Measurements from ENCODE around the gene SHOC2. TPM values are rescaled to one million over a fixed set of nuclear protein-coding genes. Genes with fewer than 3 reads are reported as not detected.
A peak's percentile ranks its signal among the peaks of the same experiment; 100 is the strongest.

Gene SHOC2
- 10 to 100 TPM; 43.0 to 49.4 TPM for total RNA-seq
- long read RNA-seq, transcript SHOC2-202 (9 exons, 3,943 nt): major isoform, 13 of 24 reads
- long read RNA-seq, partial matches to known transcripts: 1 of 24 reads
- long read RNA-seq, other reads (novel, unspliced or antisense): 10 of 24 reads

DNA sequence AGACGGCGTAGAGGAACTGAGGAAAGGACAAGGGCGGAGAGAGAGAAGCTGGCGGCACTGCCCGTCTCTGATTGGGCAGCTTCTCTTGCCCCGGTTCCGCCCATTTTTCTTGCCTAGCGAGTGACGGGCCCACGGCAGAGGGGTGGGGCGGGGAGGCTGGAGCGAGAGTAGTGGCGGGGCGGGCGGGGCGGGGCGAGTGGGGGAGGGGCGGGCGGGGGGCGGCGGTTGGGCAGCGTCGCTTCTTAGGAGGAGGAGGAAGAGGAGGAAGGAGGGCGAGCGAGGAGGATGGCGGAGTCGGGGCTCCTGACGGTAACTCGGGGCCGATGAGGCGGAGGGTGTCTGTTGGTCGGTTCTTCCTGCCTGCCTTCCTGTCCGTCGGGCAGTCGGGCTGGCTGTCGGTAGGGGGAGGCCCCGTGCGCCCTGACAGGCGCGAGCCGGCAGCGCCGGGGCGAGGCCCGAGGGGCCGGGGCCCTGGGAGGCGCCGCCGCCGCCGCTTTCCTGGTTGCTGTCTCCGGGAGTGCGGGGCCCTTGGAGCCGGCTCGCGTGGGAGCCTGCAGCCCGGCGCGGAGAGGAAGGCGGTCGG lies at the start of gene SHOC2:
SHOC2 (plus strand) TSS at position 256 of the 583 bp plus-strand sequence. CDS start 44,755 bp downstream, outside the sequence.
- ATAC-seq (peak; percentile 30 to 49), DNase-seq (peak; percentile 99)
- intact Hi-C loops (cut with DNase I): no loop called here

DNA sequence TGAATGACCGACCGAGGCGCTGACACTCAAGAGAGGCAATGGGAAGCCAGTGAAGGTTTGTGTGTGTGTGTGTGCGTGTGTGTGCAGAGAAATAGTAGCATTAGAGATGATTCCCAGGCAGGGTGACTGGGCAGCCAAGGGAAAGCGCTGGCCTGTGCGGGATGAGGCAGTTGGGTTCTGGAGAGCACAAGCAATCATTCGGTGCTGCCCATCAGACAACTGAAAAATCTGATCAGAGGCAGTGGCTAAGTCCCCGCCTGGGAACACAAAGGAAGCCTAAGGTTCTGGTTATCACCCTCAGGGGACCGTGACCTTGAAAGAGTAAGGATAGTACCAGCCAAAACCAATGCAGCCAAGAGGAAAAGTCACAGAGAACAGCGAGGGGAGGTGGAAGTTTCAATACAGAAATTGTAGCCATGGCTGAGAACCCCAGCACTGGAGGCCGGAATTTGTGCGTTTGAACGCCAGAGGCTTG lies 48.5 kb upstream of the SHOC2 start:
- intact Hi-C loops (cut with DNase I): loop anchor here (5.0 to 10.0 kb wide), 2 partner anchors 49 to 56 kb away; no protein-coding TSS in a partner anchor
- ATAC-seq (no peak), DNase-seq (peak; percentile 31)

DNA sequence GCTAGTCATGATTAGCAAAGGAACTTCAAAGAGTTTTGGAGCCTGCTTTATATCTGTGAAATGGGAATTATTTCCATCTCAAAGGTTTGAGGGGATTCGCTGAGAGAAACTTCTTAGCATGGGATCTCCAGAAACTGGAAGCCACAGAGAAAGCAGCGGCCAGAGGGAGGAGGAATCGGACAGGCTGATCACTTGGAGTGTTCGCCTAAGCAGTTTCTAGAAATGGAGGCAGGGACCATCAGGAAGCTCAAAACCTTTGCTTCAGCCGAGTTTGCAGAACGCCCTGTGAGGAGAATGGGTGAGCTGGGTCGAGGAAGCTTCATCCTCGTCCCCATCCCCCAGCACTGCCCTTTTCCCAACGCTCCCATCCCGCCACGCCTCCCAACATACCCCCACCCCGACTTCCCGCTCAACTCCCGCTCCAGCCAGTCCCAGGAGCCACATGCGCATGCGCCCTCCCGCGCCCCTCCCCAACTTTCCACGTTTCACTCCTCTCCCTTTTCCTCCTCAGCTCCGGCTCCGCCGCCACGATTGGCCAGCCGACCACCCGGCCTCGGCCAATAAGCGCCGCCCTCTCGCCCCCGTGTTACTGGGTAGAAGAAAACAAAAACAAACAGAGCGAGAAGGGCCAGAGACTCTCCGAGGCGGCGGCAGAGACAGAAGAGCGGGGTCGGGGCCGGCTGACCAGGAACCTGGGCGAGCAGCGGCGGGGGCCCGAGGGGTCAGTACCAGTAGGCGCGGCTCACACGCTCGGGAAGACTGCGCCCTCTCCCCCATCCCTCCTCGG lies 47.9 kb upstream of the SHOC2 start, which contains the start of gene PDCD4:
PDCD4 (plus strand) TSS at position 631 of the 787 bp plus-strand sequence. CDS start 4,100 bp downstream, outside the sequence.
- DNase-seq: peak; percentile 100
- intact Hi-C loops (cut with DNase I): loop anchor here (5.0 to 10.0 kb wide), 2 partner anchors 49 to 57 kb away; no protein-coding TSS in a partner anchor
- peak; percentile 95 to 97 for ATAC-seq

DNA sequence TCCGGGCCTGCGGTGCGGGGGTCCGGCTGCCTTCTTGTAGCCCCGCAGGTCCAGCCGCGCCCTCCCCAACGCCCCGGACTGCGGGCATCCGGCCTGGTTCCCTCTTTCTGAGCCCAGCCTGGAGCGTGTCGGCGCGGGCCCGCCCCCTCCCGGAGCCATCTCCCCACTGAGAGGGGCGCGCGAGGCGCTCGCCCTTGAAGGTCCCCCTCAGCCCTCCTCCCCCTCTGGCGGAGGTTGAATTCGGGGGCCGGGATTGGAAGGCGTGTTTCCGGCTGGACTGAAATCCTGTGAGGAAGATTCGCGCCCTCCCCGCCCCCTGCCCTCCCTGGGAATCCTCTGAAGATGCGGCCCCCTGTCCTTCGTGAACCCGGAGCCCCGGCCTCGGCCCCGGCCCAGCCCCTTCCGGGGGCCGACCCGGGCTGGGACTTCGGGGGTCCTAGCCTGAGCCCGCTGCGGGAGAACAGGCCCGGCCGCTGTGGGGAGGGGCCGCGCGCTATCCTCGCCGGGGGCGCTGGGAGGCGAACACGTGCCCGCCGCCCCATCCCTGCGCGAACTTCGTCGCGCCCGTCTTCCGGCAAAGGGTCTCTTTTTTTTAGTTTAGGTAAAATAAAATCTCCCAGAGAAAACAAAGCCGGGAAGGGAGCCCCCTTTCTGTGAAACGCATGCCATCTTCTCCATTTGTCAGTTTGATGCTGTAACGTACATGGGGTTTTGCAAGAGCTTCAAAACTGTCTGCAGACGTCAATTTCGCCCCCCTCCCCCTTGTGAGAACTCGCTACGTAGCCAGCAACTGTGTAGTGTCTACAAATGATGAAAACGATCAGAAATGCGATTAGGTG lies 47.0 kb upstream of the SHOC2 start:
- DNase-seq: peak; percentile 76
- intact Hi-C loops (cut with DNase I): loop anchor here (5.0 to 10.0 kb wide), 2 partner anchors 50 to 58 kb away; no protein-coding TSS in a partner anchor

DNA sequence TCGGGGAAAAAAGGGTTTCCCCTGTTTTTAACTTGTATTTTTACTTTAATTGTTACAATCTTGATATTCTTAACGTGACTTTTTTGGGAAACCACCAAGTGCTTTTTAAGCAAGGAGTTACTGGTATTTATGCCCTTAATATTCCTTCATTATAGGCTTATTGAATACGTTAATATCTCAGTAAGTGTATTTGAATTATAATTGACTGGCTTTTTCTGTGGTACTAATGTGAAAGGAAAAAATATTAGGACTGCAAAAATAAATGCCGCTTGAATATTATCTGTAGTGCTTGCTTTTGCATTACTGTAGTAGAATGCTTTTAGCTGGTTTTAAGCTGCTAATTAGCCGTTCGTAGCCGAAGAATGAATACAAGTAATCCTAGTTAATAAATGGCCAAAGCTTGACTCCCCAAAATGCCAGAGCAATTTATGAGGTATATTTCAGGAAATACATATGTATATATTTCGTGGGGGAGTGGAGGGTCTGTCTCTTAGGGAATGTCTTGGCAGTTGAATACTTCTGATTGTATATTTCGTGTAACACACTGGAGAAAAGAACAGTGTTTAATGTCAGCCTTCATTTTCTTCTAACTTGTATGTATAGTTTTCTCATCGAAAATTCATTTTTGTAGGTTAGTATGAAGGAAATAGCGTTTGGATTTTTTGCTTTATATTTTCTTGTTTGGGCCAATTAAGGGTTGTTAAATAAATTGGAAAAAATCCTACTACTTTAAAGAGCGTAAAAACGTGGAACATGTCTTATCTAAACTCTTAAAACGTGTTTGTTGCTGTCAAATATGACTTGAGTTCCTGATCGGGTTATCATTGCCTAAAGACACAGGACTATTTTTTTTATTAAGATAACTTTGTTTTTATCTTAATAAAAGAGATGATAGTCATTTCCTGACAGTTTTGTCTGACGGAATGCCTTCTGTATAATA lies 46.1 kb upstream of the SHOC2 start:
- ATAC-seq: no peak
- DNase-seq: no peak
- intact Hi-C loops (cut with DNase I): loop anchor here (5.0 to 10.0 kb wide), 2 partner anchors 51 to 58 kb away; no protein-coding TSS in a partner anchor

More for the DNA sequence above, 47.0 kb upstream of the SHOC2 start:
- peak; percentile 80 to 83 for ATAC-seq

DNA sequence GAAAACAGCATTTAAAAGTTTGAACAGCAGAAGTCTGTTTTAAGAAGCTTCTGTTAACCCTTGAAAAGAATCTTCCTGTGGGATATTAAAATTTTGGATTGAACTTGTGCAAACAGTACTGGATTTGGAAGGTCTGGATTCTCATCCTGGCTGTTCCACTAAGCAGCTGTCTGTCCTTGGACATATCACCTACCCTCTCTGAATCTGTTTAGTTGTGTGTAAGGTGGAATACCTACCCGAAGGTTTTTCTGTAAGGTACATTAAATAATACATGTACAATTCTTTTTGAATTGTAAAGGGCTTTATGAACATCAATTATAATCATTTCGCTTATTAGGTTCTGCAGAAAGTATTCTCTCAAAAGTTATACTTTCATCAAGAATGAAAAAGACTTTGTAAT lies 45.5 kb upstream of the SHOC2 start:
- DNase-seq: no peak
- ATAC-seq: no peak
- intact Hi-C loops (cut with DNase I): loop anchor here (5.0 to 10.0 kb wide), 2 partner anchors 52 to 59 kb away; no protein-coding TSS in a partner anchor

DNA sequence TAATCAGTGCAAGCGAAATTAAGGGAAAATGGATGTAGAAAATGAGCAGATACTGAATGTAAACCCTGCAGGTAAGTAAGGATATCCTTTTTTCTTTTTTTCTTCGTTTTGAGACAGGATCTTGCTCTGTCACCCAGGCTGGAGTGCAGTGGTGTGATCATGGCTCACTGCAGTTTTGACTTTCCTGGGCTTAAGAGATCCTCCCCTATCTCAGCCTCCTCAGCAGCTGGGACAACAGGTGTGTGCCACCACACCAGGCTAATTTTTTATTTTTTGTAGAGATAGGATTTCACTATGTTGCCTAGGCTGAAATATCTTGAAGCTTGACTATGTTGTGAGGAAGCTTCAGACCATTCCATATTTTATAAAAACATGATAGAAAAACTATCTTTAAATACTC lies 43.4 kb upstream of the SHOC2 start:
- intact Hi-C loops (cut with DNase I): loop anchor here (5.0 to 10.0 kb wide), 2 partner anchors 61 to 119 kb away; no protein-coding TSS in a partner anchor
- DNase-seq (no peak), ATAC-seq (no peak)

DNA sequence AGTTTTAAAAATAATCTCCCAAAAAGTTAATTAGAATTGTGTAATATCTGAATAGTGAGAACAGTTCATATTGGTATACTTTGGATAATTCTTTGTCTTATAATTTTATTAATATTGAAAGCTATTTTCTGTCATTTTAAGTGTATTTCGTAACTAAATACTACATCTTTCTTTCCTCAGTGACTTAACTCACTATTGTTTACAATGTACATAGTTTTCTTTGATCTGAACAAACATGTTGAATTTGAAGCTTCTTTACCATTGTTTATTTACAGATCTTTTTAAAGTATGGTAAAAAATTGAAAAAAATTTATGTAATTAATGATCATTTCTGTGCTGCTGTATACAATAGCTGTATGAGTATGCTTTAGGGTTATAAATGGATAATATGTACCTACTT lies 42.6 kb upstream of the SHOC2 start:
- DNase-seq: no peak
- intact Hi-C loops (cut with DNase I): loop anchor here (5.0 to 10.0 kb wide), 2 partner anchors 62 to 119 kb away; no protein-coding TSS in a partner anchor
- ATAC-seq: no peak

DNA sequence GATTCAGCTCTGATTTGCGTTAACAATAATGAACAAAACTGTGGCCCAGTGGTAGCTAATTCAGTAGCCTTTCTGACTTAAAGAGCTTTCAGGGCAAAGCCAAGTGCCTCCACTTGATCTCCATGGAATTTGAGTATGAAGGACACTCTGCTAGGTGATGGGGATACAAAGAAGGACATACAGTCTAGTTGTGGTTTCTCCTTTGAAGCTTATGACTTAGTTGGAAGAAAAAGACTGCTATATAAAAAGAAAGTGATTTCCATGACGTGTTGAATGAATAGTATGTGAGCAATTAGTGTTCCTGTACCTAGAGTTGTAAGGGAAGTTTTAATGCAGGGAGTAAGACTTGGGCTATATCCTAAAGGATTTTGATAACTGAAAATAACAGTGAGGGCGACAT lies 39.4 kb upstream of the SHOC2 start:
- intact Hi-C loops (cut with DNase I): no loop called here
- ATAC-seq (peak; percentile 38 to 46), DNase-seq (no peak)

DNA sequence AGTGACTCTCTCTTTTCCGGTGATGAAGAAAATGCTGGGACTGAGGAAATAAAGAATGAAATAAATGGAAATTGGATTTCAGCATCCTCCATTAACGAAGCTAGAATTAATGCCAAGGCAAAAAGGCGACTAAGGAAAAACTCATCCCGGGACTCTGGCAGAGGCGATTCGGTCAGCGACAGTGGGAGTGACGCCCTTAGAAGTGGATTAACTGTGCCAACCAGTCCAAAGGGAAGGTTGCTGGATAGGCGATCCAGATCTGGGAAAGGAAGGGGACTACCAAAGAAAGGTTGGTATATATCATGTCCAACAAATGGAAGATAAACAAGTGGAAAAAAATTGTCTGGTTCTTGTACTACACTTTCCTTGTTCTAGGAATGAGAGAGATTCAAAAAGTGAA lies 38.2 kb upstream of the SHOC2 start:
- peak in 1 of 2 donors; percentile 63 for ATAC-seq
- no peak for DNase-seq
- intact Hi-C loops (cut with DNase I): no loop called here

DNA sequence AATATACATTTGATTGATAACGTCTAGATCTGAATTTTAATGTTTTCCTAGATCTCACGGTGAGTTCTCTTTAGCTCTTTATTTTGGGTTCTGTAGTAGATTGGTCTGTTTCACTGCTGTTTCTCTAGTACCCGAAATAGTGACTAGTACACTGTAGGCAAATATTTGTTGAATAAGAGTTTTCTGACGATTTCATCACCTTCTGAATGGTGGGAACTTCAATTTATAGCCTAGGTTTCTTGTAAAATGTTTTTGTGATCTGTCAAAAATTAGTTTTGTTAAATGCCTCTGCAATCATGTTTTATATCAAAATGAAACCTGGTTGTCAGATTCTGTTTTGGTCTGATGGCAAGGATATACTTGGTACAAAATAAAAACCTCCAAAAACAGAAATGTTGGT lies 37.5 kb upstream of the SHOC2 start:
- intact Hi-C loops (cut with DNase I): no loop called here
- ATAC-seq: no peak
- no peak for DNase-seq

DNA sequence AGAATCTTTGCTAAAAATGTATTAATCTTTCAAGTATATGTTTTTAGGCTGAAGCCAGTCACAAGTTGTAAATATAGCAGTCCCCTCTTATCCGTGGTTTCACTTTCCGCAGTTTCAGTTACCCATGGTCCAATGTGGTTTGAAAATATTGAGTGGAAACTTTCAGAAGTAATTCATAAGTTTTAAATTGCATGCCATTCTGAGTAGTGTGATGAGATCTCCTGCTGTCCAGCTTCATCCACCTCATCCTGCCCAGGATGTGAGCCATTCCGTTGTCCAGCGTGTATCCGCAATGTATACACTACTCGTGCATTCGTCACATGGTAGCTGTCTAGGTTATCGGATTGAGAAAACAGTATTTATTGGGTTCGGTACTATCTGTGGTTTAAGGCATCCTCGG lies 35.5 kb upstream of the SHOC2 start:
- intact Hi-C loops (cut with DNase I): no loop called here
- ATAC-seq: no peak

DNA sequence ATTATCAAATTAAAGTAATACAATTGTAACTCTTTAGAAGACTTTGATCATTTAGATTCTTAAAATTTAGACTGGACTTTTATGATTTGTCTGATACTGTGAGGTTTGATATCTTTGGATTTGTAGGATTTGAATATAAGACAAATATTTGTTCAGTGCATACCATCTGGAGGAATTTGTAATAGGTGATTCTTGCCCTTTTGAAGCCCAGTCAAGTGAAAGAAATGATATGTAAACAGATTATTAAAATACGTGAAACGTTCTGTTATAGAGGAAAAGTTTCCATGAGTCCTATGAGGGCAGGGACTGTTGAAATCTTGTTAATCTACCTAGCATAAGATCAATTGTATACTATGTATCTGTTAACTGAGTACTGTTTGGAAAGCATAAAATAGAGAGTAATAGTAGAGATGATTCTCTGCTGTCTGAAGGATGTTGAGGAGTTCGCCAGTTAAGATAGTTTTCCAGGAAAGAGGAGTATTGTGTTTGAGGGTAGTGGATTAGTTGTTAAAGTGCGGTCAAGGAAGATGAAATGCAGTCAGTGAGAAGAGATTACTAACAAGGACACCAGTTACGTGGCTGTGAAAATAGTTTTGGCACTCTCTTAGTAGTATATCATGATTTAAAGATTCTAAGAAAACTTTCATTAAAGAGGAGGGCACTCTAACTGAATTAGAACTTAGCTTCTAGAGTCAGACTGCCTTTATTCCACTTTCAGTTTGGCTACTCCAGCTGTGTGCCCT lies 33.3 kb upstream of the SHOC2 start:
- intact Hi-C loops (cut with DNase I): no loop called here
- ATAC-seq (no peak), DNase-seq (no peak)

More for the DNA sequence above, 35.5 kb upstream of the SHOC2 start:
- DNase-seq: no peak

DNA sequence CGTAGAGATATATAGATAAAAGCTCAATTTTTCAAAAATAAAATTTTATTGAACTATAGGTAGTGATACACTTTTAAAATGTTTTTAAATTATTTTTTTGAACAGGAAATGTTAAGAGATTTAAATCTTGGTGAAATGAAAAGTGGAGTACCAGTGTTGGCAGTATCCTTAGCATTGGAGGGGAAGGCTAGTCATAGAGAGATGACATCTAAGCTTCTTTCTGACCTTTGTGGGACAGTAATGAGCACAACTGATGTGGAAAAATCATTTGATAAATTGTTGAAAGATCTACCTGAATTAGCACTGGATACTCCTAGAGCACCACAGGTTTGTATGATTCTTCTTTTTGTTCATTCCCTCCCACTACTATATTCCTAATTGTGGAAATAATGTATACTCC lies 31.8 kb upstream of the SHOC2 start:
- intact Hi-C loops (cut with DNase I): no loop called here
- ATAC-seq: no peak

DNA sequence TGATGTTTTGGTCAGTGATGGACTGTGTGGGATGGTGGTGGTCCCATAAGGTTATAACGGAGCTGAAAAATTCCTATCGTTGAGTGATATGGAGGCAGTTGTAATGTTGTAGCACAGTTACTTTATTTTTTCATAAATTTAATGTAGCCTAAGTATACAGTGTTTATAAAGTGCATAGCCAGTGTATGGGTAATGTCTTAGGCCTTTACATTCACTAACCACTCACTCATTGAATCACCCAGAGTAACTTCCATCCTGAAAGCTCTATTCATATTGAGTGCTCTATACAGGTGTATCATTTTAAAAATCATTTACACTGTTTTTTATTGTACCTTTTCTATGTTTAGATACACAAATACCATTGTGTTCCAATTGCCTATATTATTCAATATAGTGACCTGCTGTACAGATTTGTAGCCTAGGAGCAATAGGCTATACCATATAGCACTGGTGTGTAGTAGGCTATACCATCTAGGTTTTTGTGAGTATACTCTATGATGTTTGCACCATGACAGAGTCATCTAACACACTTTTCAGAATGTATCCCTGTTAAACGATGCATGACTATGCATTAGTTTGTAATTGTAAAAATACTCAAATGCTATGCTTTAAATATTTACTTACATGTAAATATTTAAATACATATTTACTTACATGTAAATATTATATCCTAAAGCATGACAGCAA lies 26.7 kb upstream of the SHOC2 start:
- ATAC-seq (no peak), DNase-seq (no peak)
- intact Hi-C loops (cut with DNase I): loop anchor here (5.0 to 10.0 kb wide), 4 partner anchors 90 to 278 kb away; no protein-coding TSS in a partner anchor

More for the DNA sequence above, 31.8 kb upstream of the SHOC2 start:
- DNase-seq: no peak

DNA sequence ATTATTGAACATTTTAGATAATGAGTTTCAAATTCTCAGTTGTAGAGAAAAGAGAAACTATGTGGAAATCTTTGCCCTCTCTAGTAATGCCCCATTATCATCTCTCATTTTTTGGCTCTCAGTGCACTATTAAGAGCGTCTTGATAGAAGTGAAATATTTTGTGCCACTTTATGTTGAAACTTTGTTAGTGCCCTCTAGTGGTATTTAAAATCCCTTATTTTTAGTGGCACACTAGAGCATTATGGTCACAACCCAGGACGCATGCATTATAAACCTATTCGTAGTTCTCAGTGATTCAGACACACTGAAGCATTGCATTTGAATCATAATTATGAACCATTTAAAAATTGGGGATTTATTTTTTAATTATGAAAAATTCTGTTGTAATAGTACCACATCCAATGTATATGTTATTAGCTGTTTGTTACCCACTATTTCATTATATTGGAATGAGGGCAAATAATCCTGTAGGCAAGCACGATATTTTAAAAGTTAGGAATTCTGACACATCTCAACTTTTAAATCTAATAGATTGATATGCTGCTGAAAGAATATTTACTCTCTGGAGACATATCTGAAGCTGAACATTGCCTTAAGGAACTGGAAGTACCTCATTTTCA lies 25.7 kb upstream of the SHOC2 start:
- intact Hi-C loops (cut with DNase I): loop anchor here (5.0 to 10.0 kb wide), 4 partner anchors 91 to 279 kb away; no protein-coding TSS in a partner anchor
- peak; percentile 77 for ATAC-seq
- DNase-seq: no peak

All from left cardiac atrium (tissue), 4 donors.